Sigmoid colon (tissue), 4 donors: Measurements from ENCODE around the gene TFAM.

Source experiments
- EP300 ChIP-seq, 4 donors: sonication (generic); formaldehyde crosslinking; IDR thresholded peaks; one replicate each; pipeline ENCODE4 v1.6.1; 2017; ENCODE audit warnings: antibody characterized with exemption in 4 of 4
- POLR2A ChIP-seq, 2 donors: fragments of 450-650 bp; IDR thresholded peaks; one replicate each; pipeline ENCODE4 v1.6.1; 2016; ENCODE audit warnings: antibody characterized with exemption in 2 of 2, mild to moderate bottlenecking in 2 of 2, moderate library complexity in 2 of 2
- POLR2AphosphoS5 ChIP-seq, 4 donors: sonication (generic); formaldehyde crosslinking; IDR thresholded peaks; one replicate each; pipeline ENCODE4 v1.6.1; 2017; ENCODE audit warnings: antibody characterized with exemption in 4 of 4
- TF ChIP-seq, protein P1 (sequence below), 4 experiments: fragments of 450-650 bp in 3 of 4; fragments of 200-600 bp in 1 of 4; IDR thresholded peaks; one replicate each; pipeline ENCODE4 v1.5.1; 2016 to 2019; ENCODE audit warnings: antibody characterized with exemption in 4 of 4, mild to moderate bottlenecking in 3 of 4, moderate library complexity in 2 of 4

DNA sequence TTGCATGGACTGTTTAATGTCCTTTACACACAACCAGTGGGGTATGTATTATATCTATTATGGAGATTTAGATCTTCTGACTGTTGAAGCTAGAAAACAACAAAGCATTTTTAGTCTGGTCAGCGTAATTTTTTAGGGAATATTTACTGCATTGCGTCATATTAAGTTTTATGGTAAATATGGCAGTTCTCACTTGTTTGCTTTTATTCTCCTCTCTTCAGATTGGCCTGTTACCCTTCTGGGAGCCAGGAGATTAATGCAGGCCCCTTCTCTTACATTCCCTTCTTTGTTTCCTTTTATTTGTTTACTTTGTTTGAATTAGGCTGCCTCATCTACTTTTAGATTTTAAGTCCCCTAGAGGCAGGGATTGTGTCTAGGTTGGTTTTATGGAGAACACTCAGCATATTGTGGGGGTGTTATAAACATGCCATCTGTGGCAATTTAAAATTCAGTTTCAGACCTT lies 36.6 kb upstream of the TFAM start:
- TF ChIP-seq, protein P1, sequence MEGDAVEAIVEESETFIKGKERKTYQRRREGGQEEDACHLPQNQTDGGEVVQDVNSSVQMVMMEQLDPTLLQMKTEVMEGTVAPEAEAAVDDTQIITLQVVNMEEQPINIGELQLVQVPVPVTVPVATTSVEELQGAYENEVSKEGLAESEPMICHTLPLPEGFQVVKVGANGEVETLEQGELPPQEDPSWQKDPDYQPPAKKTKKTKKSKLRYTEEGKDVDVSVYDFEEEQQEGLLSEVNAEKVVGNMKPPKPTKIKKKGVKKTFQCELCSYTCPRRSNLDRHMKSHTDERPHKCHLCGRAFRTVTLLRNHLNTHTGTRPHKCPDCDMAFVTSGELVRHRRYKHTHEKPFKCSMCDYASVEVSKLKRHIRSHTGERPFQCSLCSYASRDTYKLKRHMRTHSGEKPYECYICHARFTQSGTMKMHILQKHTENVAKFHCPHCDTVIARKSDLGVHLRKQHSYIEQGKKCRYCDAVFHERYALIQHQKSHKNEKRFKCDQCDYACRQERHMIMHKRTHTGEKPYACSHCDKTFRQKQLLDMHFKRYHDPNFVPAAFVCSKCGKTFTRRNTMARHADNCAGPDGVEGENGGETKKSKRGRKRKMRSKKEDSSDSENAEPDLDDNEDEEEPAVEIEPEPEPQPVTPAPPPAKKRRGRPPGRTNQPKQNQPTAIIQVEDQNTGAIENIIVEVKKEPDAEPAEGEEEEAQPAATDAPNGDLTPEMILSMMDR (IDR thresholded peaks at IDR 0.05): no peak
- TF ChIP-seq POLR2AphosphoS5 (IDR thresholded peaks at IDR 0.05) (no peak), POLR2A (IDR thresholded peaks at IDR 0.05) (no peak), EP300 (IDR thresholded peaks at IDR 0.05) (no peak)
